COLO829 (cell line): ENCODE results near the gene RARB.

ENCODE experiments used
- DNase-seq: peaks from one replicate; pipeline ENCODE4 v3.0.0; 2012; ENCODE audit warnings: low spot score

Gene RARB

DNA sequence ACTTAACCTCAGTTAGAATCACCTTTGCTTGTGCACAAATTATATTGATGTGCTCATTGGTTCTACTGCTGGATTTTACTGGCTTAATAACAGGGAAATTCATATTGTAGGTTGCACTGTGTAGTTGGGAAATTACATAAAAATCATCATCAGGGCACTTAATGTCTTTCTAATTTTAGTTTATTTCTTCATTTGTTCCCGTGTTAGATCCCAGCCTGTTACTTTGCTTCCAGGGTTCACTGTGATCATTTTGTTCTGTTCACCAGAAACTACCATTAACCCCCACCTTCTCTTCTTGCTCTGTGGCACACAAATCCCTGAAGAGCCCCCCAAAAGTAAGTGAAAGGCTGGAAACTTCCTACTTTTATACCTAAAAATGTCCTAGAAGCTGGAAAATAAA is 80.4 kb downstream of the RARB start:
- no peak for DNase-seq

DNA sequence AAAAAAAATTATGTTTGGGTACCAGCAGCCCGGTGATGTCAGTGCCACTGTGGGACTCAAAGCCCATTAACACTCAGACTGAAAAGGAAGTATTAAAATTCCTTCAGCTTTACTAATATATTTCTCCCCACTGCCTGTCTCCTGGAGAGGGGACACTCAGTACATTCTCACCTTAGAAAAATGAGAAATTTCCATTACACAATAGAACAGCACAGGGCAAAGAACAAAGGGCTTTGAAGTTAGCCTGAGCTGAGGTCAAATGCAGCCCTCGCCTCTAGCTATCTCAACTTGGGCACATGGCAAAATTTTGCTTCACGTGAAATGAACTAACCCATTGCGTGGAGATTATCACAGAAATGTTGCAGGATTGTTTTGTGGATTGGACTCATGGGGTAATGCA is 80.8 kb downstream of the RARB start:
- DNase-seq: no peak

DNA sequence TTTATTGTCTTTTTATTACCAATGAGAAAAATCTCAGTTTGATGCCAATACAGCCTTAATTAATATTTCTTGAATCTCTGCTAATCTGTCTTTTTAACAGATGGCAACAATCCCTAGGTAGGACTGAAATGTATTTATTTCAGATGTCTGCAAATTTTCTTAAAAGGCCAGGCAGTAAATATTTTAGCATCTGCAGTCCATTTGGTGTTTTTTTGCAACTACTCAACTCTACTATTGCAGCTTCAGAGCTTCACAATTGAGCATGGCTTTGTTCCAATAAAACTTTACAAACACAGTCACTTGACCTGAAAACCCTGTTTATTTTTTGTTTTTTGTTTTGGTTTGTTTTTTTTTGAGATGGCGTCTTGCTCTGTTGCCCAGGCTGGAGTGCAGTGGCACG is 82.7 kb downstream of the RARB start:
- DNase-seq: no peak

DNA sequence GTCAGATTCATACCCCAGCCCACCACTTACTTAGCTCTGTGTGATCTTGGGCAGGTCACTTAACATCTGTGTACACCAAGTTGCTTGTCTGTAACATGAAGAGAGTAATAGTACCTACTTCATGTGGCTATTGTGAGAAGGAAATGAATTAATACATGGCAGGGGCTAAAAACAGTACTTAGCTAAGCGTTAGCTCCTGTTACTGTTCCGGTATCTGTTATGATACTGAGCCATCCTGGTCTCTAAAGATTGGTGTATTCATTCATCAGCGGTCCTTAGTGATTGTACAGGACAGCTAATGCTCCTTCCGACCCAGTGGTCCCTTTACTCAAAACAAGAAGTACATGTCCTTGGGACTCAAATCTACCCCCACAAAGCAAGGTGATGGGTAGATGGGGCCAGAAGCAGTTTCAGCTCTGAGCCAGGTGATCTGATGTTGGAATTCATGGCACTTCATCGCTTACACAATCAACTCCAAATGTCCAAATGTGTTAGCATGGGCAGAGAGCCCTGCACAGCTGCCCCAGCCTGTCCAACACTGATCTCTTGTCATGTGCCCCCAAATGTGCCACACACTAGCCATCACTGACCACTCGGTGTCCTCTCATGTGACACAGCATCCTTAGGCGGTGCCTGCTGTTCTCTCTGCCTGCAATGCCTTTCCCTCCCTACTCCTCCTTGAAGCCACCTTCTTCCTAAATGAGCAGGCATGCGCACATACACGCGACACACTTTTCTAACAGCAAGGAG is 84.1 kb downstream of the RARB start:
- DNase-seq: no peak

DNA sequence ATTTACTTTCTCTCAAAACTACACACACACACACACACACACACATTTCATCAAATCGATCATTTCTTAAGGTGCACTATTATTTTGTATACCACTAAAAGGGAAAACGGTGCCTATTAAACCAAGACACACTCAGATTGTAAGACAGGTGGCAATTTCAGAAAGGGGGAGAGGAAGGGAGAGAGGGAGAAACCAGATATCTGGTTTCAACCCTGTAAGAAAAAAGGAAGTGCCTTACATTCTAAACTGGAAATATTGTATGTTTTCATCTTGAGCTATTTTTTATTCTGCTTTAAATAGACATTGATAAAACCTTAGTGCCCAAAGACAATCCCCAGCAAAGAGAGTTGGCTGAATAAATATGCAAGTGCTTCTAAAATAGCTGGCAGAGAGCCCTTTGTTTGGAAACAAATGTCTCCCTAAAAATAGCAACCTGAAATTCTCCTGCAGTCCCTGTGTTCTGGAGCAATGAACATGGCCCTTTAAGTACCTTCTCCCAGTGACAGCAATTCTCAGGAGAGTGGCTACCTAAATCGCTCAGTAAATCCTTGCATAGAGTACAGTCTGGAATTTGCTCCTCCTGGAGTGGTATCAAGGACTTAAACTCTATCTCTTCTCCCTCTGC is 85.7 kb downstream of the RARB start:
- DNase-seq: no peak

DNA sequence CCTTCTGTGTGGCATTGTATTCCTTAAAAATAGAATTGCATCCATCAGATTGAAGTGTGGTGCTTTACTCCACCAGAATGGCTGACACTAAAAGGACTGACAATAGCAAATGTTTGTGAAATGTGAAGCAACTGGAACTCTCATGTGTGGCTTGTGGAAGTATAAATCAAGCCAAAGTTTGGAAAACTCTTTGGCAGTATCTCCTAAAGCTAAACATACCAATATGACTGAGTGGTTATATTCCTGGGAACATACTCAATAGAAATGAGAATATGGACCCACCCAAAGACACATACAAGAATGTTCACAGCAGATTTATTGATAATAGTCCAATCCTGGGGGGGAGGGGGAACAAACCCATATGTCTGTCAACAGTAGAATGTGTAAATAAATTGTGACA is 87.1 kb downstream of the RARB start:
- no peak for DNase-seq

DNA sequence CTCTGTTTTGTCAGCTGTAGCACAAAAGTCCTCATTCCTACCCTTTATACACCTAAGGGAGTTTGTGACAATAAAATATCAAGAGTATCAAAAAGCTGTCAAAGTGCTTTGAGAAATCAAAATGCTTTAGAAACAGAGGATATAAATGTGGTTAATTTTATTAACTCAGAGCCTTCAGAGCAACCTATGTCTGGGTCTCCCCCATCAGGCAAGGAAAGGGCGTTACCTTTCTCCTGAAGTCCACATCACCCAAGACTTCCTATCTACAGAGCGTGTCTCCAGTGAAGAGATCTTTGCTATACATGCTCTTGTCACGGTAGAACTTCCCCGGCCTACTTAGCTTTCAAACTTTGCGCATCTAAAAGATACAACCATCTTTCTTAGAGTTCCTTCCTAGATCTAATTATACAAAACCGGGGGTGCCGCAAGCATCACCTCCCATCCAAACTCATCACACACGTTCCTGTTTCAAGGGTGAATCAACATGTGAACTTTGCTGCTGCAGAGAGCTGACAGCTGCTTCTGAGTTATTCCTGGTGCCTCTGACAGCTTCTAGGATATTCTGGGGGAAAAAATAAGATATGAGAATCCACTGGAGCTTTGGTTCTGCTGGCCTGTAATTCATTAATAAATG is 93.0 kb downstream of the RARB start:
- no peak for DNase-seq

DNA sequence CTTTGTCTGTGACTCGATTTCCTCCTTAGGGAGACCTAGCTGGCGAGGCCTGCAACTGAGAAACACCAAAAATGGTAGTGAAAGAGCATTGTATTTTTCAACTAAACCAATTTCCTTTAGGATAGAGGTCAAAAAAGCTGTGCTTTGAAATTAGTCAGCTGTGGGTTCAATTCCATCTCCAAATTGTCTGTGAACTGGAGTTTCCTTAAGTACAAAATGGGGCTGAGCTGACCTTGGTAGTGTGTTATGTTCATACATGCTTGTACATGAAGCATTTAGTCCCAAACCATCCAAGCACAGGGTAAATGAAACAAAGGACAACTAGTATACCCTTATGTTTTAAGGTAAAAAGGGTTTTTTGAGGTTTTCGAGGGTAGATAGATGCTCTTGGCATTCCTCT is 99.3 kb downstream of the RARB start:
- no peak for DNase-seq

DNA sequence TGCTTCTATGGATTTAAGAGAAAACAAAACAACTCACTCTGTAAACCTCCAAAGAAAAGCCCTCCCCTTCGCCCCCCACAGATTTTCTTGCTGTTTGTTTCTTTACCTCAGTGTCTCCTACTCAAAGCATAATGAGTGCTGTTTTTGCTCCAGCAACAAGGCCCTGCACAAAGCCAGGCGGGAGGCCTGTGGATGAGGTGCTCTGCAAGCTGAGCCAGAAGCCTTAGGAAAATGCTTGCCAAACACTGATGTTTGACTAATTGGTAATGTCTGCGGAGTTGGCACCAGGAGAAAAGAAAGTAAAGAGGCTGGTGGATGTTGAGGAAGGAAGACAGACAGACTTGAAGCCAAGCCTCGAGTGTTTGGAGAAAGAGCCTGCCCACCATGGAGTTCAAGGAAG is 99.7 kb downstream of the RARB start:
- no peak for DNase-seq

DNA sequence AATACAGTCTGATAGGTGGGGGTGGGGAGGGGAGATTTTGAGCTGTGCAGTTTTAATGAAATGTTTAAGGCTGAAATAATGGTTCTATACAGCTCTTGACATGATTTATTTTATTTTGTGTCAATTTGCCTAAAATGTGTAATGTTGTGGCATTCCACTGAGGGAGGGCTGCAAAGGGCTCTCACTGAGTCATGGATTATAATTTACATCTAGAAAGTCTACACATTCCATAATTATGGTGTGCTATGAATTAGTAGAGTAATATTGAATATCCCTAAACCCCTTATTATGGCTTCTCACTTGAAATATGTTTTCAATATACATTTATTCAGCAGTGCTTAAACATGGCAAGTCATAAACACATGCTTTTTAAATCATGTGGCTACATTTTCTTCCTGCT is 103.9 kb downstream of the RARB start:
- no peak for DNase-seq

DNA sequence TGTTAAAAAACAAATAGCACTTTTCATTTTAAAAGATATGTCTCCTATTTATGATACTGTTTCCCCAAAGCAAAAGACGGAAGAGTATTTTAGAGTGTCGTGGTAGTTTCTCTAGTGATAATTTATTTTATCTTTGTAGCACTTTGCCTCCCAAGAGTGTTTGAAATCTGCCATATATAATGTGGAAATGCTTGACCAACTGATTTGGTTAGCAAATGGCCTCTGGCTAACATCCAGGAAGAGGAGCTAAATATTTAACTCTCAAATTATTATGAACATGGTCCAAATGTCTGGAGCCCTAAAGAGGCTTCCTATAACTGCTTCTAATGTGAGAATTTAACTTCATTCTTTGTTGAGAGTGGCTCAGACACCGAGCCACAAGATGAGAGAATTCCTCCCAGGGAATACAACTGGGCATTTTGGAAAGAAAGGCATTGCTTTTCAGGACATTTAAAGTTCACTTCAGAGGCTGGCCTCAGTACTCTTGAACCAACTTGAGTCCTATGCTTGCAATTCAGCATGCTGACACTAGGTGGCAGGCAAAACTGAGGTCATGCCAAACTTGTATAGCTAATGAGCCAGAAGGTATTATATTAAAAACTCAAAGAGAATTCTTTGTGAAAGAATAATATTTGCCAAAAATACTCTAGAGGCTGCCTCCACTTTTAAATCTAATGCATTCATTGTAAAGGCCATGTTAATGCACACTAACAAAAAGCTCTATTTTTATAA is 104.5 kb downstream of the RARB start:
- DNase-seq: no peak

DNA sequence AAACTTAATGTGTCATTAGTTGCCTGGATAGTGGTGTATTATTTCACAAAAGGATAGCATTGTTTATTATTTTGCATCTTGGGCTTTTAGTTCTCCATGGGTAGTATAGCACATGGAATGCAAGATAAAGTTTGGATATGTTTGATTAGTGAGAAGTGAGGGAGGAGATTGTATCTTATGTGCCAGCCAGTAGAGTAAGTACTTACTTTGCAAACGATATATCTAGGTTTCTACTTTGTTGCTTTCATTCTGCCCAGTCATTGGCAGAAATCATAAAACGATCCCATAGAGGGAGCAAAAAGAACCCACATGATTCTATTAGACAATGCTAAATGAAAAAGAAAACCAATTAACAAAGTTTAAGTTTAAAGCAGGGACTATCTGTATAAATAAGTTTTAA is 105.3 kb downstream of the RARB start:
- DNase-seq: no peak

DNA sequence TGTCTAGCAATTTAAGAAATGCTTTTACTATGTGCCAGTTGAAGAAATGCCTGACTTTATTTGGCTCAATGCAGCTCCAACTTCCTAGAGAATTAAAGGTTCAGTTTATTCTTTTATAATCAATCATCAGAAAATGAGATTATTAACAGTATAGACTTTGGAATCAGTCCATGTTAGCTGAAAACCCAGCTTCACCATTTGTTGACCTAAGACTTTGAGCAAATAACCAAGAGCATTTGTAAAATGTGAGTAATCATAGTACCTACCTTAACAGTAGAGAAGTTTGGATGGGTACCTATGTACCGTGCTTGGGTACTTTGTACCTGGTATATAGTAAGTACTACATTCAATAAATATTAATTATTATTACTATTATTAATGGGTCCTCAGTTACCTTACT is 105.9 kb downstream of the RARB start:
- DNase-seq: no peak

DNA sequence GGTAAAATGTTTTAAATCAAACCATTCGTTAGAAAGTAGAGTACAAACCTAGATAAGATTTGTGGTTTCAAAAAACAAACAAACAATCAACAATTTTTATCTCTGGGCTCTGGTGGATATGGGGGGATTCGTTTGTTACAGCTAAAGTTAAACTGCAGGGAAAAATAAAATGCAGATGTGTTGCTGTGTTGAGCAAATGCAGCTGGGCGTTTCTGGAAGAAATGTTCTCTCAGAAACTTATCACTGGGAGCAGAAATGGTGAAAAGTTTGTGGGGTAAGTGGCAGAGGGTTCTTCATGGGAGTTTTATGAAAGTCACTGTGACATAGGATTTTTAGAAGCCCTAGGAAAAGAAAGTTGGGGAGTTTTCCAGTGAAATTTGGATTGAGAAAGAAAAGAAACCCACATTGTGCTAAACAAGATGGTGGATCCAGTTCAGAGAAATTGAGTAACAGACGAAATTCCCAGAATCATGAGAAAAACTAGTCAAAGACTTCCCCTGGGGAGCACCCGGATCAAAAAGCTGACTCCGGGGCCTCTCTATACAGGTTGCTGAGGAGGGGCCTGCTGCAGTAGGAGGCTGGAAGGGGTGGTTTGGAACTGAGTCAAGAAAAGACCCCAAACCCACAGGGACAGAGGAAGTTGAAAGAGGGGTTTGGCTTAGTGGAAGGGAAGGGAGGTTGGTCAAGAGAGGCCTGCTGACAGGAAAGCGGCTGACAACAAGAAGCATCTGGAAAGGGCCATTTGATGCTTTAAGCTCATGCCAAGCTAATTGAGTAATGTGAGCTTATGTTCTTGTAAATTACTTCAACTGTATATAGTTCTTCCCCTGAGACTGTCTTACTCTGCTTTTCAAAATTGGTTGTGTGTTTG is 108.7 kb downstream of the RARB start:
- DNase-seq: no peak

DNA sequence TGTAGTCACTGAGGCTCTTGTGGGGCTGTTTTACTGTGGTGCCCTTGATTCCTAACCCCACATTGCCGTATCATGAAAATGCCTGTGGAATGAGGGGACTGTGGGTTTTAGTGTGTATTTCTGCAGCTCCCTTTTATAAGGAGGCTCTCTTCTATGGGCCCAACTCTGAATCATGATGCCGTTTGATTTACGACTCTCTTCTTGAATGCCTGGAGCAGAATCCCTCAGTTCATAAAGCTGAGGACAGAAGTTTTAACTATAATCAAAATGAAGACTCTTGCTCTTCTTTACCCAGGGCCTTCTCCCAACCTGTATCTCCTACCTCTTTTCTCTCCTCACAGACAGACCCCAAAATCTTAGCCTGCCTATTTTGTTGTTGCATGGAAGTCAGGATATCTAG is 109.5 kb downstream of the RARB start:
- DNase-seq: no peak

DNA sequence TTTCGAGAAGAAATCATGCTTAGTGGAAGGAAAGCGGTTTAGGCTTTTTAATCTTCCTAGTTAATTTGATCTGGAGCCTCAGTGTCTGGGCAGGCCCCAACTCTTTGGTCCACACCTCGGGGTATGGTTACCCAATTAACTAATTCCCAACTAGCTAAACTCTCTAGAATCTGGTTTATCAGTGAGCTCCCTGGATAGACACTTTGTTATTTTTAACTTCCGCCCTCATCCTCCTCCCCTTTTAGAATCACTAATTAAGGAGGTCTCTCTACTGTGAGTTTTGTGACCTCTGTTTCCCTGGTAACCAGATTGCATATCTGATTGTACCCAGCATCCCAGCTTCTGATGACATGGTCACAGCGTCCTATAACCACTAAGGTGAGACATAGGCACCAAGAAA is 112.2 kb downstream of the RARB start:
- no peak for DNase-seq

DNA sequence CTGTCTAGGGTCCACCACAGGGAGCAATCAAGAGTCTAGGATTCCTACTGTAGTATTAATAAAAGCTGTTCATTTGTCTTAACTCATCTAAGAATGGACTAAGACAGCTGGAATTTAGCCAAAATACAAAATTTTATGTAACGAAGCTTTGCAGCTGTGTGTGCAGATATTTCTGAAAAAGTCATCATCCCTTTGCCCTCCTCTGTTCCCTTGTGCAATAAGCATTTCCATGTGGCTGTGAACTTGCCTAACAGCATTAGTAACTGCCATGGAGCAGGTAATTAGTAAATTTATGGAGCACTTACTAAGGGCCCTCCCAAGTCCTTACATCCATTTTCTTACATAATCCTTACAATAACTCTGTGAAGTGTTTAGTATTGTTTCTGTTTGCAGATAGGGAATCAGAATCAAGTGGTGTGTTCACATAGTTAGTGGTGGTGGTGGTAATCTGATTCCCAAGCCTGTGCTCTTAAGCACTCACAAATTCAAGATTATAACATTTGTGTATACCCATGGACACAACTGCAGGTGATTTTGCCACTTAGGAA is 114.5 kb downstream of the RARB start:
- DNase-seq: no peak

DNA sequence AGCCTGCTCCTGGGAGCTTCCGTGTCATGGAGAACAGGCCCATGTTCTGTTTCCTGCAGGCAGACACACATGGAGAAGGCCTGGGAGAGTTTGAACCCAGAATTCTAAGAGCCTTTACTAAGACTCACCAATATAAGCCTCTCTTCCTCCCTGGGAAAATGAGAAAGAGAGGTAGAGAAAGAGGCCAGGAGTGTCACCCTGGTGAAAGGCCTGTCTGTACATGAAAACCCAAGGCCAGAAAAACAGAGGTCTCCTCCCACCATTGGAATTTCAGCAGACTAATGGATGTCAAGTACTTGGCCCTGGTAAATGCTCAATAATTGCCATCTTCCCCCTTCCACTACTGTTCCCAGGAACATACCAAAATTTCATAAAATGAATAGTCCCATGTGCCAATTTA is 119.0 kb downstream of the RARB start:
- no peak for DNase-seq

DNA sequence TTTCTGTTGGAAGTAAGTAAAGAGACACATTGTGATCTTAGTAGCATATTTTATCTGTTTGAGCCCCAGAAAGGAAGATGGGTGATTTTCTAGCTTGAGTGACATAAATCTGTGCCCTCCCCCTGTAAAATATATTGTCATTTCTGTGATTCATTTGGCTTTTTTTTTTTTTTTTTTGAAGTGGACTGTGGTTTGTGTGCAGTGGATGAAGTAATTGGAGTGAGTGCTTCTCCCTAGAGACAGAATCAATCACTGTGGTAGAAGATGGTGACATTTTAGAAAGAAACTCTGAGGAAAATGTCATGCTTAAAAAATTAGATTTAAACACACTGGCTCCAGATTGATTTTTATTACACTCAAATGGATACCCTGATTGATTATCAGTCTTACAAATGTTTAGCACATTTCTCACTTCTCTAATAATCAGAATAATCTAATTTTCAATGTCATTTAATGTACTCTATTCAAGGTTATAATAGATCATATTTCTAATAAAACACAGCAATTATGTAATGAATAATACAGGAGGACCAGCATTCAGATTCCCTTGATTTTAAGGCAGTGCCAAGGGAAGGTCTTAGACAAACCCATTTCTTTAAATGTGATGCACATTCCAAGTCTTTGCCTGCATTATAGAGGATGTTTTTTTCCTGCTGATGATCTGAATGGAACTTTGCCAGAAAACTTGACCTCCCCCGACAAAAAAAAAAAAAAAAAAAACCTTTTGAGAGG is 120.0 kb downstream of the RARB start:
- DNase-seq: peak; percentile 49

DNA sequence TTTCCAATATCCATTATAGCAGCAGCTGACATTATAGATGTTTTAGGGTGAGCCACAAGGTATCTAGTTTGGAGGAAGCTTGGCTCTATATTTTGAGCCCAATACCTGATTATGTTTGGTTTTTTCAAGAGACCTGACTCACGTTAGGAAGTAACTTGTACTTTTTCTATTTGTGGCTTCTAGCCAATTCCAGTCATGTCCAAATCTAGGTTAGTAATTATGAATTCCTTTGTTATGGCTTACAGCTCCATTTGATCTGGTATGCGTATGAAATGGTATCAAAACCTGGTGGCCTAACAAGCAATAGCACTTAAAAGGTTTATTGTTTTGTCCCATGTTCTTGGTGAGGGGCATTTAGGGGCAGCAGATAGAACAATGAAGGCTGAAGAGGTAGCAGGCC is 120.8 kb downstream of the RARB start:
- DNase-seq: no peak

DNA sequence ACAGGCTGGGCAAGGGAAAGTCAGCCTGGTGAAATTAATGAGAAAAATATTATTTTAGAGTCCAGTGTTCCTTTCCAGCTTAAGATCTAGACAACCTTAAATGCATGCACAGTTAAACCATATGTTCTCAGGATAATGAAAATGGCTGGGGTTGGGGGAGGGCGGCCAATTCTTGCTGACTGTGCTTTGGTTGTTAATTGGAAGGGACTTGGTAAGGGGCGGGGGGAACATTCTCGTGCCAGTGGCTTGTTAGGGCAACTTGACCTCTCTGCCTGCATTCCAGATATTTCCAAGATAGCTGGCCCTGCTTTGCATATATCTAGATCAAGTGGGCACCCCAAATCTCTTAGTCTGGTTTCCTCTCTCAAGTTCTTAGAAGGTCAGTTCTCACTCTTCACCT is 124.2 kb downstream of the RARB start:
- no peak for DNase-seq
